Neural progenitor cell (in vitro differentiated cells): ENCODE data around the gene EPHA3. TPM values are rescaled to one million over a fixed set of nuclear protein-coding genes. Genes with fewer than 3 reads are reported as not detected.

ENCODE experiments used
- DNase-seq: peaks from one replicate; pipeline ENCODE4 v3.0.0-alpha.2; 2016; ENCODE audit warnings: low spot score
- H2AFZ ChIP-seq: fragments of 200-600 bp; sonication (generic); replicated peaks from 2 replicates; pipeline ENCODE4 v1.6.1; 2016; ENCODE audit warnings: antibody characterized with exemption
- H3F3A ChIP-seq: fragments of 200-600 bp; sonication (generic); 2 replicates; pipeline ENCODE4 v1.6.1; 2016; ENCODE audit warnings: antibody characterized with exemption, low read depth
- H3K27ac ChIP-seq: fragments of 200-600 bp; sonication (generic); 2 replicates; pipeline ENCODE4 v1.5.1; 2016; ENCODE audit warnings: mild to moderate bottlenecking
- H3K27me3 ChIP-seq: fragments of 200-600 bp; sonication (generic); 2 replicates; pipeline ENCODE4 v1.6.1; 2016; ENCODE audit warnings: mild to moderate bottlenecking, moderate library complexity
- H3K36me3 ChIP-seq: fragments of 200-600 bp; sonication (generic); 2 replicates; pipeline ENCODE4 v1.5.1; 2016
- H3K4me1 ChIP-seq: fragments of 200-600 bp; sonication (generic); 2 replicates; pipeline ENCODE4 v1.6.1; 2016; ENCODE audit warnings: mixed run types
- H3K4me2 ChIP-seq: fragments of 200-600 bp; sonication (generic); 2 replicates; pipeline ENCODE4 v1.6.1; 2016
- H3K4me3 ChIP-seq: fragments of 200-600 bp; sonication (generic); 2 replicates; pipeline ENCODE4 v1.5.1; 2016
- H3K79me2 ChIP-seq: fragments of 200-600 bp; sonication (generic); 2 replicates; pipeline ENCODE4 v1.6.1; 2016; ENCODE audit warnings: low read depth
- H3K9ac ChIP-seq: fragments of 200-600 bp; sonication (generic); 2 replicates; pipeline ENCODE4 v1.6.1; 2016
- H3K9me3 ChIP-seq: fragments of 200-600 bp; sonication (generic); 2 replicates; pipeline ENCODE4 v1.5.1; 2016; ENCODE audit warnings: low read depth
- H4K20me1 ChIP-seq: fragments of 200-600 bp; sonication (generic); 2 replicates; pipeline ENCODE4 v1.6.1; 2016; ENCODE audit warnings: low read depth
- H3K27ac Mint-ChIP-seq: 3 replicates; pipeline ENCODE4 v1.8.0; 2021; ENCODE audit warnings: mixed read lengths
- H3K27me3 Mint-ChIP-seq: 2 replicates; pipeline ENCODE4 v1.8.0; 2022; ENCODE audit warnings: low read depth, mild to moderate bottlenecking, inconsistent platforms, moderate library complexity, mixed read lengths; ENCODE audit not compliant: insufficient read depth
- H3K36me3 Mint-ChIP-seq: 3 replicates; pipeline ENCODE4 v1.8.0; 2021; ENCODE audit warnings: mixed read lengths
- H3K4me1 Mint-ChIP-seq: 3 replicates; pipeline ENCODE4 v1.8.0; 2021; ENCODE audit warnings: mixed read lengths
- H3K4me3 Mint-ChIP-seq: 3 replicates; pipeline ENCODE4 v1.8.0; 2021; ENCODE audit warnings: mild to moderate bottlenecking, moderate library complexity, mixed read lengths
- H3K9me3 Mint-ChIP-seq: 3 replicates; pipeline ENCODE4 v1.8.0; 2020; ENCODE audit warnings: mixed read lengths
- CTCF ChIP-seq: fragments of 200-600 bp; sonication (generic); IDR thresholded peaks from 2 replicates; pipeline ENCODE4 v1.5.1; 2017; ENCODE audit warnings: antibody characterized with exemption, mild to moderate bottlenecking
- EZH2 ChIP-seq: fragments of 200-600 bp; sonication (generic); IDR thresholded peaks from 2 replicates; pipeline ENCODE4 v1.6.1; 2017; ENCODE audit warnings: antibody characterized with exemption, mild to moderate bottlenecking, moderate library complexity
- EZH2phosphoT487 ChIP-seq: fragments of 200-600 bp; sonication (generic); IDR thresholded peaks from 2 replicates; pipeline ENCODE4 v1.6.1; 2017; ENCODE audit warnings: antibody characterized with exemption
- total RNA-seq: library from RNA; depleted of rRNA; stranded (reverse); fragments of >200 nt; gene quantifications from 2 replicates; pipeline ENCODE4 v1.2.3, GENCODE V29; 2015; ENCODE audit warnings: low replicate concordance

The EPHA3 gene
- total RNA-seq, 1 donor from 2014 or later = 0.36 TPM

DNA sequence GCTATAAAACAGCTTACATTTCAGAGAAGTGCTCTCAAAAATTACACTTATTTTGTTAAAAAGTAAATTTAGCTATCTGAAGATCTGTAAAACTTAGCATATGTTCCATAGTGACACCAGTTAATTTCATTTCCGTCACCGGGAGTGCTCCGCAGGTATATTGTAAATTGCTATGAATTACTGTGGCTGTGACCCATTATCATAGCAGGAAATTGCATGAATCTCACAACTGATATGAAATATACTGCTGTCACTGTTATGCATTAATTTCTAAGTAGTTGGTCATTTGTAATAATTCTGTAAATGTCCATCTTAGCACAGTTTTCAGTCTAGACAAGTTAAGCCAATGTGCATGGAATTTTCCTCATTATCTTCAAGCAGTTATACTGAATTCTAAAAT lies 91.2 kb downstream of the EPHA3 start:
- no peak overlapping the region for H3K9ac ChIP-seq
- no peaks in the 10 kb centered on the region for H3K27me3 ChIP-seq
- peaks cover 3% of the 10 kb centered on the region for H3K9me3 Mint-ChIP-seq
- H3K79me2 ChIP-seq = no peaks in the 10 kb centered on the region
- H3K36me3 ChIP-seq = no peaks in the 10 kb centered on the region
- H3K4me1 ChIP-seq = no peaks in the 10 kb centered on the region
- H3K36me3 Mint-ChIP-seq = peaks cover 6% of the 10 kb centered on the region
- no peak overlapping the region for H3K27ac Mint-ChIP-seq
- no peak overlapping the region for H2AFZ ChIP-seq
- H3K9me3 ChIP-seq = no peaks in the 10 kb centered on the region
- no peak overlapping the region for H3K4me3 ChIP-seq
- H3K4me2 ChIP-seq = no peak overlapping the region
- H3K27ac ChIP-seq = no peak overlapping the region
- H3K4me1 Mint-ChIP-seq = no peaks in the 10 kb centered on the region
- TF ChIP-seq EZH2 = no peak
- TF ChIP-seq EZH2phosphoT487 = no peak
- TF ChIP-seq CTCF = no peak
- peaks cover 3% of the 10 kb centered on the region for H3K27me3 Mint-ChIP-seq
- no peaks in the 10 kb centered on the region for H3F3A ChIP-seq
- H4K20me1 ChIP-seq = no peaks in the 10 kb centered on the region
- no peak for DNase-seq
- no peak overlapping the region for H3K4me3 Mint-ChIP-seq

DNA sequence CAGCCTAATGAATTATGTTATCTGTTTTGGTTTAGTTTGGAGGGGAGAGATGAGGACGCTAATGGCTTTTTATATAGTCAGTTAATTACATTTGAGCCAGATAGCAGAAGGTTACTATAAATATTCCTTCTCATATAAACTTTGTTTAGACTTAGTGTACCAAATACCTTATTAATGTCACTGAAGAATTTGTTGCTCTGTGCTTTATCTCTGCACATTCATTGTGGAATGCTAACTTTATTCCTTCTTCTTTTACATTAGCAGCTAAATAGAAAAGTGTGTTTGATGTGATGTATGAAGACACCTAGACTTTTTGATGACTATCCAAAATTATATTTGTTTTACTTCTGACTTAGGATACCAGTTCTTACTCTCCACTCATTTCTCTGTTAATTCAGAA lies 105.2 kb downstream of the EPHA3 start:
- H3K27me3 Mint-ChIP-seq = peaks cover 2% of the 10 kb centered on the region
- no peaks in the 10 kb centered on the region for H3F3A ChIP-seq
- no peaks in the 10 kb centered on the region for H3K9me3 ChIP-seq
- H4K20me1 ChIP-seq = no peaks in the 10 kb centered on the region
- H3K36me3 Mint-ChIP-seq = peaks cover 23% of the 10 kb centered on the region
- H3K4me1 Mint-ChIP-seq = peaks cover 7% of the 10 kb centered on the region
- no peak for TF ChIP-seq CTCF
- TF ChIP-seq EZH2 = no peak
- no peak for TF ChIP-seq EZH2phosphoT487
- no peak overlapping the region for H3K4me2 ChIP-seq
- DNase-seq = no peak
- H3K9me3 Mint-ChIP-seq = peaks cover 15% of the 10 kb centered on the region
- H3K9ac ChIP-seq = no peak overlapping the region
- H3K79me2 ChIP-seq = no peaks in the 10 kb centered on the region
- H3K4me1 ChIP-seq = no peaks in the 10 kb centered on the region
- no peak overlapping the region for H3K27ac ChIP-seq
- no peak overlapping the region for H3K27ac Mint-ChIP-seq
- no peaks in the 10 kb centered on the region for H3K36me3 ChIP-seq
- H2AFZ ChIP-seq = no peak overlapping the region
- H3K4me3 Mint-ChIP-seq = no peak overlapping the region
- no peaks in the 10 kb centered on the region for H3K27me3 ChIP-seq
- no peak overlapping the region for H3K4me3 ChIP-seq

GRCh38 chr3:89216016-89216739 lies 108.8 kb downstream of the EPHA3 start:
- Histone ChIP-seq H3K79me2 (no peaks in the 10 kb centered on the region), H3K27ac (no peak overlapping the region), H3K4me3 (no peak overlapping the region), H3K4me2 (no peak overlapping the region), H2AFZ (no peak overlapping the region), H3F3A (no peaks in the 10 kb centered on the region), H3K9me3 (no peaks in the 10 kb centered on the region), H3K36me3 (no peaks in the 10 kb centered on the region), H3K27me3 (no peaks in the 10 kb centered on the region), H3K9ac (no peak overlapping the region), H4K20me1 (no peaks in the 10 kb centered on the region), H3K4me1 (no peaks in the 10 kb centered on the region)
- TF ChIP-seq CTCF (no peak), EZH2 (no peak), EZH2phosphoT487 (no peak)
- Mint-ChIP-seq H3K4me1 (peaks cover 7% of the 10 kb centered on the region), H3K27ac (no peak overlapping the region), H3K4me3 (no peak overlapping the region), H3K9me3 (peaks cover 20% of the 10 kb centered on the region), H3K36me3 (peaks cover 17% of the 10 kb centered on the region), H3K27me3 (peaks cover 2% of the 10 kb centered on the region)
- no peak for DNase-seq
